A549 treated with Mapracorat at 1 μM for 4 hours (cell line): ENCODE data around the gene RDX. TPM values are rescaled to one million over a fixed set of nuclear protein-coding genes. Genes with fewer than 3 reads are reported as not detected.

Experiments used
- total RNA-seq: library from RNA; stranded (reverse); fragments of 200-300 nt; extraction: Qiagen RNA extraction; gene quantifications from 5 replicates; pipeline ENCODE4 v1.2.3, GENCODE V29; 2022

RDX gene
- 92.3 to 140 TPM (median 133 TPM) in 5 replicates for total RNA-seq

DNA sequence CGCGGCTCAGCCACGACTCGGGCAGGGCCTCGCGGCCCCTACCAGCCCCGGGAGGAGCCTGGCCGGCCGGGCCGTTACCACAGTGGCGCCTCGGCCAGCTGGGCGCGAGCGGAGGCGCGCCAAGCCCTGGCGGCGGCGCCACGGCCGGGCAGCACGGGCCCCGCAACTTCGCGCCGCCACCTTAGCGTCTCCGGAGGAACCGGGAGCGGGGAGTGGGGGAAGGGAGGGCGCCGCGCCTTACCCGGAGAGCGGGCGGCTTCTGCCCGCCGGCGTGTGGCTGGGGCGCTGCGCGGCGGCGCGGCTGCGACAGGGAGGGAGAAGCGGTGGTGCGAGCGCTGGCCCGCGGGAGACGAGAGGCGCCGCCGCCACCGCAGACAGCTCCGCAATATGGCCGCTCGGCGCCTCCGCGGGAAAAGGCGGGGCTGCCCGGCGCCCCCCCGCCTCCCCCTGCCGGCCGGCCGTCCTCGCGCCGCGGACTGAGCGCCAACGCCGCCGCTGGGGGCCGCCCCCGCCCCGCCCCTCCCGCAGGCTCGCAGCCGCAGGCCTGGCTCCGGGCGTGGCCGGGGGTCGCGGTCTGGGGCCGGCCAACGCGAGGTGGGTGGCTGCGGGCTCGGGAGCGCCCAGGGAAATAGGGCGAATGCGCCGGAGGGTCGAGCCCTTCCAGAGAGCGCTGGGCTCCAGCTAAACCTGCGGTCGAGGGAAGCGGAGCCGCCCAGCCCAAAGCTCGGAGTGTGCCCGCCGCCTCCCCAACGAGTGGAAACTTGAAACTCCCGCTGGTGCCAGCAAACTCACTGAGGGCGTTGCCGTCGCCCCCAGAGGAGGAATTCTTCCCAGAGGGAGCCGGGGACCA lies at the start of gene RDX:
TSS of gene RDX (minus strand) at position 389 of the 850 bp plus-strand sequence. CDS start 16,922 bp downstream, outside the sequence.

Other genes with a start within 250 kb of the RDX start
- 6.6 to 10.5 TPM (median 9.2 TPM) in 5 replicates for gene ZC3H12C, start 203.2 kb downstream of the RDX start, total RNA-seq
- gene FDX1, start 133.3 kb upstream of the RDX start, total RNA-seq = 16.3 to 18.2 TPM (median 16.7 TPM) in 5 replicates